Renal pelvis (tissue), 4 donors: Measurements from ENCODE around the gene QRFPR. TPM values are rescaled to one million over a fixed set of nuclear protein-coding genes. Genes with fewer than 3 reads are reported as not detected.
A peak's percentile ranks its signal among the peaks of the same experiment; 100 is the strongest.
"Not testable (repeated sequence)": the region's sequence is repeated elsewhere in the genome, so short reads cannot be mapped to it uniquely, and the experiment has no call there.

Experiments used
- DNase-seq: peaks from one replicate; pipeline ENCODE4 v3.0.0-alpha.2; 2013
- polyA plus RNA-seq, 3 donors: library from polyadenylated mRNA; unstranded; fragments of 120-200 nt; gene quantifications; one replicate each; pipeline ENCODE4 v1.2.1, GENCODE V29; 2013; ENCODE audit not compliant: insufficient read length in 3 of 3

Gene QRFPR
- polyA plus RNA-seq, 3 donors: 0.64 to 1.9 (median 1.0) TPM

- no peak for DNase-seq
These were observed 40.6 kb downstream of the QRFPR start for GRCh38 chr4:121340247-121340646.

GRCh38 chr4:121339824-121340223 lies 41.0 kb downstream of the QRFPR start:
- DNase-seq: no peak

- DNase-seq: no peak
These were observed 41.5 kb downstream of the QRFPR start for GRCh38 chr4:121339307-121339706.

GRCh38 chr4:121338518-121338917 lies 42.3 kb downstream of the QRFPR start:
- no peak for DNase-seq

- DNase-seq: no peak
These were observed 44.1 kb downstream of the QRFPR start for GRCh38 chr4:121336706-121337105.

GRCh38 chr4:121330180-121330665 lies 50.6 kb downstream of the QRFPR start:
- DNase-seq: no peak

- DNase-seq: no peak
These were observed 54.2 kb downstream of the QRFPR start for GRCh38 chr4:121326597-121326996.

- DNase-seq: no peak
These were observed 56.5 kb downstream of the QRFPR start for GRCh38 chr4:121324331-121324730.

GRCh38 chr4:121321466-121321865 lies 59.4 kb downstream of the QRFPR start:
- DNase-seq: peak; percentile 9

- DNase-seq: no peak
These were observed 64.7 kb downstream of the QRFPR start for GRCh38 chr4:121316091-121316490.

- not testable (repeated sequence) for DNase-seq
These were observed 67.4 kb downstream of the QRFPR start for GRCh38 chr4:121313430-121313829.

- DNase-seq: no peak
These were observed 72.0 kb downstream of the QRFPR start for GRCh38 chr4:121308828-121309227.

GRCh38 chr4:121308328-121308663 lies 72.5 kb downstream of the QRFPR start:
- no peak for DNase-seq

- peak; percentile 4 for DNase-seq
These were observed 73.1 kb downstream of the QRFPR start for GRCh38 chr4:121307445-121308327.

- no peak for DNase-seq
These were observed 73.9 kb downstream of the QRFPR start for GRCh38 chr4:121306931-121307330.

- no peak for DNase-seq
These were observed 75.9 kb downstream of the QRFPR start for GRCh38 chr4:121304893-121305292.

GRCh38 chr4:121299367-121299766 lies 81.5 kb downstream of the QRFPR start:
- no peak for DNase-seq

- no peak for DNase-seq
These were observed 97.5 kb downstream of the QRFPR start for GRCh38 chr4:121283319-121283718.

GRCh38 chr4:121280425-121280824 lies 100.4 kb downstream of the QRFPR start:
- DNase-seq: no peak

GRCh38 chr4:121278811-121279368 lies 101.9 kb downstream of the QRFPR start:
- no peak for DNase-seq
